HCT116 (cell line): ENCODE measurements around the gene WNK2. TPM values are rescaled to one million over a fixed set of nuclear protein-coding genes. Genes with fewer than 3 reads are reported as not detected.

ENCODE experiments used
- ATAC-seq: fragments of 200-7000 bp; cut with Tn5 transposase; 2 replicates; pipeline ENCODE4 v1.9.1; 2020; ENCODE audit warnings: mild to moderate bottlenecking, moderate library complexity
- BruUV-seq: library from RNA; stranded (reverse); fragments of 400-500 nt; replicated peaks from 2 replicates; lab custom pipeline; 2021; lab: Mats Ljungman, UMichigan
- CTCF ChIA-PET: fragments of 300-600 bp; sonication (Branson Sonifier 250); formaldehyde crosslinking; loops from one replicate; lab custom pipeline; 2021; ENCODE audit warnings: antibody characterized with exemption; lab: Charles Lee
- POLR2A ChIA-PET: fragments of 300-600, 350-600 bp; sonication (Branson Sonifier 250); formaldehyde crosslinking; loops from one replicate; lab custom pipeline; 2021; ENCODE audit warnings: antibody characterized with exemption; lab: Charles Lee
- RAD21 ChIA-PET, 2 experiments: fragments of 300-600 bp; sonication (Branson Sonifier 250); formaldehyde crosslinking; loops; one replicate each; lab custom pipeline; 2023; ENCODE audit warnings: low total read pairs in 2 of 2; ENCODE audit not compliant: uncharacterized antibody in 2 of 2, unreplicated experiment in 2 of 2, low non-redundant PET in 1 of 2; lab: Charles Lee
- DNase-seq: peaks from one replicate; pipeline ENCODE4 v3.0.0-alpha.2; 2010; ENCODE audit warnings: low read depth, low spot score
- H2AFZ ChIP-seq: fragments of 200-600 bp; shearing (Covaris generic), sonication (generic); 2 replicates; pipeline ENCODE4 v1.6.1; 2017; ENCODE audit warnings: low read depth, mixed run types, mixed read lengths, antibody characterized with exemption, low read length; ENCODE audit not compliant: poor library complexity, severe bottlenecking
- H3K27ac ChIP-seq: 2 replicates; pipeline ENCODE4 v1.5.1; 2012; ENCODE audit warnings: low read depth, low read length
- H3K27me3 ChIP-seq: fragments of 200-600 bp; sonication (generic); 2 replicates; pipeline ENCODE4 v1.6.1; 2016; ENCODE audit warnings: mixed run types, low read length, mixed read lengths; ENCODE audit not compliant: insufficient read depth
- H3K36me3 ChIP-seq, 2 experiments: fragments of 200-500 bp in 1 of 2; fragments of 200-600 bp in 1 of 2; sonication (Bioruptor generic) in 1 of 2; sonication (generic) in 1 of 2; 2 replicates each; pipeline versions ENCODE4 v1.5.1 to v1.6.1; 2014 to 2016; ENCODE audit warnings: low read length in 2 of 2, inconsistent platforms in 1 of 2, mixed read lengths in 1 of 2, mixed run types in 1 of 2; ENCODE audit not compliant: insufficient read depth in 2 of 2, control insufficient read depth in 1 of 2
- H3K4me1 ChIP-seq, 2 experiments: fragments of 200-600 bp in 1 of 2; sonication (generic) in 1 of 2; 2 replicates each; pipeline versions ENCODE4 v1.5.1 to v1.6.1; 2012 to 2017; ENCODE audit warnings: low read length in 2 of 2, inconsistent platforms in 1 of 2, mild to moderate bottlenecking in 1 of 2, mixed read lengths in 1 of 2, mixed run types in 1 of 2, moderate library complexity in 1 of 2; ENCODE audit not compliant: insufficient read depth in 2 of 2, control insufficient read depth in 1 of 2
- H3K4me2 ChIP-seq: fragments of 200-600 bp; sonication (generic); 2 replicates; pipeline ENCODE4 v1.6.1; 2017; ENCODE audit warnings: mixed run types, low read length, mixed read lengths
- H3K4me3 ChIP-seq, 2 experiments: fragments of 200-600 bp in 1 of 2; sonication (generic) in 1 of 2; replicated peaks in 1 of 2; 2 replicates each; pipeline ENCODE4 v1.5.1; 2011 to 2016; ENCODE audit warnings: low read length in 2 of 2, control low read depth in 1 of 2, low read depth in 1 of 2, mild to moderate bottlenecking in 1 of 2, mixed read lengths in 1 of 2, mixed run types in 1 of 2
- H3K79me2 ChIP-seq: fragments of 200-600 bp; sonication (generic); 2 replicates; pipeline ENCODE4 v1.6.1; 2017; ENCODE audit warnings: mild to moderate bottlenecking, mixed run types, low read length, moderate library complexity, mixed read lengths; ENCODE audit not compliant: insufficient read depth
- H3K9ac ChIP-seq: fragments of 200-600 bp; sonication (generic); 2 replicates; pipeline ENCODE4 v1.6.1; 2016; ENCODE audit warnings: low read length, mixed read lengths
- H3K9me2 ChIP-seq: fragments of 200-600 bp; sonication (generic), shearing (Covaris generic); 2 replicates; pipeline ENCODE4 v1.6.1; 2017; ENCODE audit warnings: mixed run types, mild to moderate bottlenecking, moderate library complexity; ENCODE audit not compliant: insufficient read depth
- H3K9me3 ChIP-seq, 2 experiments: fragments of 200-500 bp in 1 of 2; fragments of 200-600 bp in 1 of 2; sonication (Bioruptor generic) in 1 of 2; sonication (generic) in 1 of 2; 2 replicates each; pipeline ENCODE4 v1.6.1; 2014 to 2017; ENCODE audit warnings: low read length in 2 of 2, mixed read lengths in 2 of 2, inconsistent platforms in 1 of 2, low read depth in 1 of 2, mild to moderate bottlenecking in 1 of 2, mixed run types in 1 of 2, moderate library complexity in 1 of 2; ENCODE audit not compliant: control insufficient read depth in 1 of 2, insufficient read depth in 1 of 2
- H4K20me1 ChIP-seq: fragments of 200-600 bp; sonication (generic), shearing (Covaris generic); 2 replicates; pipeline ENCODE4 v1.6.1; 2017; ENCODE audit warnings: mixed run types, mild to moderate bottlenecking, moderate library complexity; ENCODE audit not compliant: insufficient read depth
- EZH2 ChIP-seq: fragments of 200-600 bp; sonication (generic); IDR thresholded peaks from 2 replicates; pipeline ENCODE4 v1.6.1; 2017; ENCODE audit warnings: antibody characterized with exemption, mixed run types
- EZH2phosphoT487 ChIP-seq: fragments of 200-600 bp; IDR thresholded peaks from 2 replicates; pipeline ENCODE4 v1.6.1; 2018; ENCODE audit warnings: antibody characterized with exemption, borderline replicate concordance
- FOSL1 ChIP-seq: IDR thresholded peaks from 2 replicates; pipeline ENCODE4 v1.6.1; 2012; ENCODE audit warnings: low read depth
- JUND ChIP-seq: IDR thresholded peaks from 2 replicates; pipeline ENCODE4 v1.6.1; 2012
- MAX ChIP-seq: IDR thresholded peaks from 2 replicates; pipeline ENCODE4 v1.6.1; 2012
- POLR2A ChIP-seq: IDR thresholded peaks from 2 replicates; pipeline ENCODE4 v1.7.0; 2011; ENCODE audit warnings: borderline replicate concordance; ENCODE audit not compliant: insufficient read depth, insufficient read length; ENCODE audit errors: extremely low read depth
- RAD21 ChIP-seq: IDR thresholded peaks from 2 replicates; pipeline ENCODE4 v1.6.1; 2012; ENCODE audit warnings: low read depth, mild to moderate bottlenecking
- REST ChIP-seq: IDR thresholded peaks from 2 replicates; pipeline ENCODE4 v1.6.1; 2012; ENCODE audit warnings: low read depth
- SIN3A ChIP-seq: IDR thresholded peaks from 2 replicates; pipeline ENCODE4 v1.6.1; 2012; ENCODE audit warnings: low read depth
- SP1 ChIP-seq: IDR thresholded peaks from 2 replicates; pipeline ENCODE4 v1.6.1; 2012; ENCODE audit warnings: low read depth
- SRF ChIP-seq: IDR thresholded peaks from 2 replicates; pipeline ENCODE4 v1.6.1; 2012; ENCODE audit warnings: low read depth
- intact Hi-C: fragments of 100-400 bp; cut with micrococcal nuclease; formaldehyde crosslinking; loops from 2 replicates; pipeline ENCODE4 v1.10.0; 2022
- total RNA-seq: library from RNA; stranded (reverse); gene quantifications from one replicate; pipeline ENCODE4 v1.2.1, GENCODE V29; 2021; ENCODE audit not compliant: unreplicated experiment

The WNK2 gene
- total RNA-seq, 1 experiment from 2014 or later = 24.4 TPM

- no peak for TF ChIP-seq REST
- no peak for TF ChIP-seq EZH2
- TF ChIP-seq FOSL1 = no peak
- no peak for TF ChIP-seq POLR2A
These were observed 69.7 kb downstream of the WNK2 start (continued) for GRCh38 chr9:93253633-93254032.

GRCh38 chr9:93254061-93254481, 70.1 kb downstream of the WNK2 start:
- Histone ChIP-seq H3K4me3 (no peak overlapping the region), H2AFZ (no peak overlapping the region), H3K36me3 (no peaks in the 10 kb centered on the region), H3K4me2 (no peak overlapping the region), H3K9ac (no peak overlapping the region), H3K27me3 (no peaks in the 10 kb centered on the region), H3K79me2 (no peaks in the 10 kb centered on the region), H3K27ac (no peak overlapping the region), H3K9me3 (no peaks in the 10 kb centered on the region), H3K9me2 (no peaks in the 10 kb centered on the region), H3K4me1 (no peaks in the 10 kb centered on the region), H4K20me1 (no peaks in the 10 kb centered on the region)
- no TSS peak for BruUV-seq
- intact Hi-C loops = no loop called here
- ChIA-PET CTCF (no interaction called here), POLR2A (no interaction called here), RAD21 (no interaction called here)
- ATAC-seq = no peak
- DNase-seq = no peak
- TF ChIP-seq EZH2phosphoT487 (no peak), SIN3A (no peak), REST (no peak), SP1 (no peak), SRF (no peak), MAX (no peak), RAD21 (no peak), JUND (no peak)
